Measurements from ENCODE around the gene UBTD2.

DNA sequence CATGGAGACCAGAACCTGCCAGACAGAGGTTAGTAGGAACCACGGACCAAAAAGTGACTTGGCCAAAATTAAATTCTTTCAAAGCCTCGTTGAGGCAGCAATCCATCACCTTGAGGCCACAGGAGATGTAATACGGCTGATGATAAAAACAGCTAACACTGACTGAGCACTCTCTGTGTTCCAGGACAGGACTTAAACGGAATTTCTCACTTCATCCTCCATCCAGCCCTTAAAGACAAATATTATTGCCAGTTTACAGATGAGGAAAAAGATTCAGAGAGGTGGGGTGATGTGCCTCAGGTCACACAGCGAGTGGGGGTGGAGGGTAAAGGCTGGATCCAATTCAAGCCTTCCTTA lies 120.6 kb downstream of the UBTD2 start:
- TF ChIP-seq, protein P1, sequence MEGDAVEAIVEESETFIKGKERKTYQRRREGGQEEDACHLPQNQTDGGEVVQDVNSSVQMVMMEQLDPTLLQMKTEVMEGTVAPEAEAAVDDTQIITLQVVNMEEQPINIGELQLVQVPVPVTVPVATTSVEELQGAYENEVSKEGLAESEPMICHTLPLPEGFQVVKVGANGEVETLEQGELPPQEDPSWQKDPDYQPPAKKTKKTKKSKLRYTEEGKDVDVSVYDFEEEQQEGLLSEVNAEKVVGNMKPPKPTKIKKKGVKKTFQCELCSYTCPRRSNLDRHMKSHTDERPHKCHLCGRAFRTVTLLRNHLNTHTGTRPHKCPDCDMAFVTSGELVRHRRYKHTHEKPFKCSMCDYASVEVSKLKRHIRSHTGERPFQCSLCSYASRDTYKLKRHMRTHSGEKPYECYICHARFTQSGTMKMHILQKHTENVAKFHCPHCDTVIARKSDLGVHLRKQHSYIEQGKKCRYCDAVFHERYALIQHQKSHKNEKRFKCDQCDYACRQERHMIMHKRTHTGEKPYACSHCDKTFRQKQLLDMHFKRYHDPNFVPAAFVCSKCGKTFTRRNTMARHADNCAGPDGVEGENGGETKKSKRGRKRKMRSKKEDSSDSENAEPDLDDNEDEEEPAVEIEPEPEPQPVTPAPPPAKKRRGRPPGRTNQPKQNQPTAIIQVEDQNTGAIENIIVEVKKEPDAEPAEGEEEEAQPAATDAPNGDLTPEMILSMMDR (IDR thresholded peaks at IDR 0.05) = no peak
- TF ChIP-seq POLR2A (IDR thresholded peaks at IDR 0.05) = no peak
